ENCODE results near the gene FER.

DNA sequence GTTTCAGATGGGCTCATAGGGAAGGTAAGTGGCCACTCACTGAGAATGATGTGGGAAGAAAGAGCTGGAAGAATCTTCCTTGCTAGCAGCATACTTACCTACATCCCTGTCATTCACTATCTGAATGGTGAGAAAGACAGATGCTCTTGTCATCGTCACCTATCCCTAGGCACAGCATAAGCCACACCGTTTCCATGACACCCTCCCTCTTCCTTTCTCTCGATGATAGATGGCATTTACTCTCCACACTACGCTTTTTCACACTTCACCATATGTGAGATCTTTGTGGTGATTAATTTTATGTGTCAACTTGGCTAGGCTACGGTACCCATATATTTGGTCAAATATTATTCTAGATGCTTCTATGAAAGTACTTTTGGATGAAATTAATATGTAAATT is 44.4 kb upstream of the FER start:
- TF ChIP-seq, protein P1, sequence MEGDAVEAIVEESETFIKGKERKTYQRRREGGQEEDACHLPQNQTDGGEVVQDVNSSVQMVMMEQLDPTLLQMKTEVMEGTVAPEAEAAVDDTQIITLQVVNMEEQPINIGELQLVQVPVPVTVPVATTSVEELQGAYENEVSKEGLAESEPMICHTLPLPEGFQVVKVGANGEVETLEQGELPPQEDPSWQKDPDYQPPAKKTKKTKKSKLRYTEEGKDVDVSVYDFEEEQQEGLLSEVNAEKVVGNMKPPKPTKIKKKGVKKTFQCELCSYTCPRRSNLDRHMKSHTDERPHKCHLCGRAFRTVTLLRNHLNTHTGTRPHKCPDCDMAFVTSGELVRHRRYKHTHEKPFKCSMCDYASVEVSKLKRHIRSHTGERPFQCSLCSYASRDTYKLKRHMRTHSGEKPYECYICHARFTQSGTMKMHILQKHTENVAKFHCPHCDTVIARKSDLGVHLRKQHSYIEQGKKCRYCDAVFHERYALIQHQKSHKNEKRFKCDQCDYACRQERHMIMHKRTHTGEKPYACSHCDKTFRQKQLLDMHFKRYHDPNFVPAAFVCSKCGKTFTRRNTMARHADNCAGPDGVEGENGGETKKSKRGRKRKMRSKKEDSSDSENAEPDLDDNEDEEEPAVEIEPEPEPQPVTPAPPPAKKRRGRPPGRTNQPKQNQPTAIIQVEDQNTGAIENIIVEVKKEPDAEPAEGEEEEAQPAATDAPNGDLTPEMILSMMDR (IDR thresholded peaks at IDR 0.05; ENCODE audit: poor library complexity) = no peak
- no peak for TF ChIP-seq EZH2 (IDR thresholded peaks at IDR 0.05; ENCODE audit: borderline replicate concordance)
